ENCODE results near the gene ST6GALNAC6.
"Not testable (repeated sequence)": the region's sequence is repeated elsewhere in the genome, so short reads cannot be mapped to it uniquely, and the experiment has no call there.

ST6GALNAC6 gene

DNA sequence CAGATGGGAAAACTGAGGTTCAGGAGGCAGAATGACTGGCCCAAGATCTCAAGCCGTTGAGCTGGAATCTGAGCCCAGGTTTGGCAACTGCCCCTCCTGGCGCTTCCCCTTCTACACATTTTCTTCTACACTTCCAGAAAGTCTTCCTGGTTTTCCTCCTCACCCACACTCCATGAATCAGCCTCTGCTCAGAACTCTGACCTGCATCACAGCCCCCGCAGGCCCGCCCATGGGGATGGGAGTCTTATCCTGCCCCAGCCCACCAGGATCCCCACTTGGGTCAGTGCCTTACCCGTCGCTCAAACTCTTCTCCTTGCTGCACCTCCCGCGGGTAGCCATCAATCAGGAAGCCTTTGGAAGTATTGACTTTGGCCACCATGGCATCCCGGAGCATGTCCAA, 27.9 kb downstream of the ST6GALNAC6 start:
- no peak for FAIRE-seq

DNA sequence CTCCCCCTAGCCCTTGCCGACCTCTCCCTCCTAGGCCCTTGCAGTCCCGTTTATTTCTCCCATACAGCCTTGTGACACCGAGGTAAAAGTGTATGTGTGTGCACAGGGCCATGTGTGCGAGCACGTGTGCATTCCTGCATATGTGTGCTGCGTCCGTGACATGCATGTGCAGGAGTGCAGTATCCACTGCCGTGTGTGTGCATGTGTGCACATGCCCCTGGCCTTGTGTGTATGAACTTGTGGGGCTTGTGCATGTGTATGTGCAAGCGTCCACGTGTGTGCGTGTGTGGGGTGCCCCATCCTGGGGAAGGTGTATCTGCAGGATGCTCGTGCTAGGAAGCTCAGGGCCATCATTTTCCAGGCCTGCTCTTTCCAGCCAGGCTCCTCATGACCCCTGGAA, 28.5 kb downstream of the ST6GALNAC6 start:
- FAIRE-seq, result no peak

DNA sequence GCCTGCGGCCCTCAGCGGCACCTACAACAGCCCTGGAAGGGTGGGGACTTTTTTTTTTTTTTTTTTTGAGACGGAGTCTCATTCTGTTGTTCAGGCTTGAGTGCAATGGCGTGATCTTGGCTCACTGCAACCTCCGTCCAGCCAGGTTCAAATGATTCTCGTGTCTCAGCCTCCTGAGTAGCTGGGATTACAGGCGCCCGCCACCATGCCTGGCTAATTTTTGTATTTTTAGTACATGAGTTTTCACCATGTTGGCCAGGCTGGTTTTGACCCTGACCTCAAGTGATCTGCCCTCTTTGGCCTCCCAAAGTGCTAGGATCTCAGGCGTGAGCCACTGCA, 29.3 kb downstream of the ST6GALNAC6 start:
- not testable (repeated sequence) for FAIRE-seq

DNA sequence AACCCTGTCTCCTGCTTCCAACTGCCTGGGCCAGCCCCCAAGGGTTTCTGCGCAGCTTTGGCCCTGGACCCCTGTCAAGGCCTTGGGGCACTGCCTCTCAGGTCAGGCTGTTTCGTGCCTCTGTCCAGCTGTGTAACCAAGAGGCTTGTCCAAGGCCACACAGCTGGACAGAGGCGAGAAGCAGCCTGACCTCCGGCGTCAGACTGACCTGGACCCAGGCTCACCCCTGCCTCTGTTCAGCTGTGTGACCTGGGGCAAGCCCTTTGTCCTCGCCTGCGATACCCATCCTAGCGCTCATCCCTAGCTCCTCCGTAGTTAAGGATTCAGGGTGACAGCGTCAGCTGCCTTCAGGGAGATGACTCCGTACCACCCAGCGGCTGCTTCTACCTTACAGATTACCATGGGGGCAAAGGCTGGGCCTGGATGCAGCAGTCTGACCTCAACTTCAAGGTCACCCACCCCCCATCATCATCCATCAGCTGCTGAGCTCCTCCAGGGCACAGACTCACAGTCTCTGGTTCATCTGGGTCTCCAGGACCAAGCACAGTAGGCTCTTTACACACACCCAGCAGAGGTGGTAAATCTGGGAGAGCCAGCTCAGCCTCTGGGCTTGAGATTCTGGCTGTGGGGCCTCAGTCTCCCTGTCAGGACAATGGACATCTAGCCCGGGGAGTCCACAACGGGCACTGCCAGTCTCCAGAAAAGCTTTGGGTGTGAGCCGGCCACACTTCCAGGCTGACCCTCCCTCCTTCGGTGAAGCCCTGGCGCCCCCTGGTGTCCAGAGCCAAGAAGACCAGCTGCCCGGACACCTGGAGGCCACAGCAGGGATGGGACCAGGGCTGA, 29.9 kb downstream of the ST6GALNAC6 start:
- no peak for FAIRE-seq

DNA sequence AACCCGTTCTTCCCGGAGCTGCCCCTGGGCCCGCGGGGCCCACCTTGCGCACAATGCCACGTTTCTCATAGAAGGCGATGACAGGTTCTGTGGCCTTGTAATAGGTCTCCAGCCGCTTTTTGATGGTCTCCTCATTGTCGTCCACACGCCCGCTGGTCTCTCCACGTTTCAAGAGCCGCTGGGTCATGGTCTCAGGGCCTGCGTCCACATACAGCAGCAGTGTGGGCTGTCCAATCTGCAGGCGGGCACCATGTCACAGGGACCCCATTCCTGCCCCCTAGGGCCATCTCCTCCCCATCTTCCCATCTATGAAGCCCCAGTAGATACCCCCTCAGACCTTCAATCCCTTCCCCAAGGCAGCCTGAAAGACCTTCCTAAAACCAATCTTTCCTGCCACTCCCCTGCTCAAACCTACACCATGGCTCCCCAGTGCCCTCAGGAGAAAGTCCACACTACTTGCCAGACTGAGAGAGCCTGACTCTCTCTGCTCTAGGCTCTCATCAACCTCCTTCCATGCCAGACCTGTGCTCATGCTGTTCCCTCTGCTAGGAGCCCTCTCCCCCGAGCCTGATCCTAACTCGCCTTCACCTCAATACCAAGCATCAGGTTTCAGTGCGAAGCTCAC, 31.0 kb downstream of the ST6GALNAC6 start:
- no peak for FAIRE-seq

DNA sequence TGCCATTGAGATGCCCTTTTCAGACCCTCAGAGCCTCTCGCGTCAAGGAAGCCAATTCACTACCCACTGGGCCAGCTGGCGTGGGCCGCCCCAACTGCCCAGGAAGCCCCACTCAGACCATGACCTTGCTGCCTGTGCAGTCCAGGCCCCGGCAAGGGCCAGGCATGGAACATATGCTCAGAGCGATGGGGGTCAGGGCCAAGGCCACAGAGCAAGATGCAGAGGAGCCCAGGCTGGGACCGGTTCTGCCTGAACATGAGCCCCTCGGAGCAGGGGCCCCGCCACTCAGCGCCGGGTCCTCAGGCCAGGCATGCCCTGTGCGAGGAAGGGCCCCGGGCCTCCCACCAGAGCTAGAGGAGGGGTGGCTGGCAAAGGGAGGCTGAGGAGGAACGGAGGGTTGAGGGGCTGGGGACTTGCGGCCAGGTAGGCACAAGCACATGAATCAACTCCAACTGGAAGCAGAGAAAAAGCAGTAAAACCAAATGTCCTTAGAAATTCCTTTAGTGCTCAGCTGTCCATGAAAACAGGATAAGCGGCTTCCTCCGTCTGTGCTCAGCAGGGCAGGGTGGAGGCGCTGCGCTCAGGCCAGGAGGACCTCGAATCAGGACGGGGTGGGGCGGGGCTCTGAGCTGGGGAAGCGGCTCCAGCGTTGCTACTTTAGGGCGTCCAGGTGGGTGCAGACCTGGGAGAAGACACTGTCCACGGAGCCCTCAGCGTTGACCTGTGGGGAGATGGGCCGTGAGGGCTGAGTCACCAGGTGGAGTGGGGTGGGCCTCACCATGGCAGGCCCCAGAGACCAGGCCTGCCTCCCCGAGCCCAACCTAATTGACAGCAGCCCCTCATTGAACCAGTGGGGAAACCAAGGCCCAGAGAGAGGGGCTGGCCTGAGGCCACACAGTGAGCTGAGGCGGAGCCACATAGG, 31.8 kb downstream of the ST6GALNAC6 start:
- FAIRE-seq, result no peak

DNA sequence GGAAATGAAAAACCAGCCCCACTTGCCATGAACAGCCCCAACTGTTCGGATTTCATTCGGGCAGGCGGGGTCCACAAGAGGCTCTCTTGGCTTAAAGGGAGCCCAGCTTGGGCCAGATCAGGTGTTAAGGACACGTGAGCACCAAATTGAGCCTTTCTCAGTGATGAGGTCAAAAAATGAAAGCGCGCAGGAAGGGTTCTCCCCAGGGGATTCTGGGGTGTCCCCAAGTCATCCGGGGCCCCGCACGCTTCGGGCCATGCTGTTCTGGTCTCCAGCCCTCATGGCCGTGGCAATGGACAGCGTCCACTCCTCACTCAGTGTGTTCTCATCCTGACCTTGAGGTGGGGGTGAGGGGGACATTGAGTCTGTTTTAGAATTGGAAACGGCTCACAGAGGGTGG, 32.9 kb downstream of the ST6GALNAC6 start:
- no peak for FAIRE-seq

DNA sequence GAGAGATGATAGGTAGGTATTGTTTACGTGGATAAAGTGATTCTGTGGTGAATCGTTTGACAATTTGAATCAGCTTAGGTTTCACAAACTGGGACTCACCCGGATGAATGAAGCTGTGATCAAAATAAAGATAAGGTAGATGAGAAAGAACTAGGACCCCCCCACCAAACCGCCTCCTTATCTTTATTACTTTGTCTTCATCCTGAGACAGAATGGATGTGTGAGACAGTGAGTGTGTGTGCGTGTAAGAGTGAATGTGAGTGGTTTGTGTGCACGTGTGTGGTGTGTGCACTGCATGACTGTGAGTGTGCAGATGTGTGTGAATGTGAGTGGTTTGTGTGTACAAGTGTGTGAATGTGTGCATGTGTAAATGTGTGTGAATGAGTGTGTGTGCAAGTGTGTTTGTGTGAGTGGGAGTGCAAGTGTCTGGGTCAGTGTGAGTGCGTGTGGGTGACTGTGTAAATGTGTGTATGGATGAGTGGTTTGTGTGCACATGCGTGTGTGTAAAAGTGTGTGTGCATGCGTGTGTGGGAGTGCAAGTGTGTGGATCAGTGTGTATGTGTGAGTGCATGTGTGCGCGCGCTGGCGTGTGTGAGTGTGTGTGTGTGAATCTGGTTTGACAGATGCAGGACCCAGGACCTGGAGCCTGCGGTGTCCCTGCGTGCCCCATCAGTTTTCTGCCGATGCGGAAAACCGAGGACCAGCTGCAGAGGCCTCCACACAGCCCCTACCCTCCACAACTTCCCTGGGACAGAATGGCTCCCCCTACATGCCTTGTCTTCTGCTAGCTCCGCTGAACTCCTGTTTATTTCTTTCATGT, 33.5 kb downstream of the ST6GALNAC6 start:
- FAIRE-seq, result no peak

DNA sequence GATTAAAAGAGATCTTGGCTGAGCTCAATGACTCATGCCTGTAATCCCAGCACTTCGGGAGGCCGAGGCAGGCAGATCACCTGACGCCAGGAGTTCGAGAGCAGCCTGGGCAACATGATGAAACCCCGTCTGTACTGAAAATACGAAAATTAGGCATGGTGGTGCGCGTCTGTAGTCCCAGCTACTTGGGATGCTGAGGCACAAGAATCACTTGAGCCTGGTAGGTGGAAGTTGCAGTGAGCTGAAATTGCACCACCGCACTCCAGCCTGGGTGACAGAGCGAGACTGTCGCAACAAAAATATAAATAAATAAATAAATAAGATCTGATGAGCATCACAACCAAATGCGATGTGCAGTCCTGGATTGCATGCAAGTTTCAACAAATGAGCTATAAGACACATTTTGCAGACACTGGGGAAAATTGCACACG, 36.2 kb downstream of the ST6GALNAC6 start:
- no peak for FAIRE-seq

DNA sequence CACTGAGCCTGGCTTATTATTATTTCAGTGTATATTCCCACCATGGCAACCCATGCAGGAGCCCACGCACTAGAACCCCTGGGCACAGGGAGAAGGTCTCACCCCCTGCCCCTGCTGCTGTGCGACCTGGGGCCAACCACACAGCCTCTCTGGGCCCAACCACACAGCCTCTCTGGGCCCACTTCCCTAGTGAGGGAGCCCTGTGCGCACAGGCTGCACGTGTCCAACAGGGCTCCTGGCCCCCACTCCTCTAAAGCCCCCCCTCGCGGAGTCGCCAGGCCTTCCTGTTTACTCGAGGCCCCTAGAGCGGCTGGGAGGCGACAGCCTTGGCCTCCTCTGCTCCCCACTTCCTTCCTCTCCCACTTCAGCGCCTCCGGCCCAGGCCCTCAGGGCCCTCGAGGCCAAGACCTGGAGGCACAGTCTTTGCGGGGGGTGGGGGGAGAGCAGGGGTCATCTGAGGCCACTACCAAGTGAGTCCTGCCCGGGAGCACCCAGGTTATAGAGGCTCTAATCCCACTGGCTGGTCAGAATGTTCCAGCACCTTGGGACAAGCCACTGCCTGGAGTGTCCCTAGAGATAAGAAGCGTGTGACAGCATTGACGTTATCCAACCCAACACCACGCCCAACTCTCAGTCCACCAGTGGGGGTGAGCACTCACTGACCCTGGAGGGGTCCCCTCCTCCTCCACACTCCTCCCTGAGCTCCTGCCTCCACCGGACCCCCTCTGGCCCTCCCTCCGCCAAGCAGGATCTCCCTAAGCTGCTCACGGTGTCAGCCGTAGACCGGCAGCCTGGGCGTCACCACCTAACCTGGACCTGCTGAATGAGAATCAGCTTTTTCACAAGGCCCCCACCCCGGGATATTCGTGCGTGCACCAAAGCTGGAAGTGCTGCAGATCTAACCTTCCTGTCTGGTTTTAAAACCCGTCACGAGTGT, 37.1 kb downstream of the ST6GALNAC6 start:
- no peak for FAIRE-seq

DNA sequence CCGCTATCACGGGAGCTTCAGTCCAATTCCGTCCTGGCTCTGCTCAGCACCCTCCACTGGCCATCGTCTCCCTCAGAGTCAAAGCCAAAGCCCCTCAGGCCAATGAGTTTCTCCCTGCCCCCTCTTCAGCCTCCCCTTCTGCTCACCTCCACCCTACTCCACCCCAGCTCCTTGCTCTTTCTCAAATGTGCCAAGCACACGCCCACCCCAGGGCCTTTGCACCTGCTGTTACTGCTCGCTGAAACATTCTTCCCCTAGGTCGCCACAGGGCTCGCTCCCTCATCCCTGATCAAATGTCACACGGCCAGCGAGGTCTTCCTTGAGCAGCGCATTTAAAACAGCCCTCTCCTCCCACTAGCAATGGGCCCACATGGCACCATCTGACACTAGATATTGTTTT, 38.6 kb downstream of the ST6GALNAC6 start:
- FAIRE-seq, result no peak

DNA sequence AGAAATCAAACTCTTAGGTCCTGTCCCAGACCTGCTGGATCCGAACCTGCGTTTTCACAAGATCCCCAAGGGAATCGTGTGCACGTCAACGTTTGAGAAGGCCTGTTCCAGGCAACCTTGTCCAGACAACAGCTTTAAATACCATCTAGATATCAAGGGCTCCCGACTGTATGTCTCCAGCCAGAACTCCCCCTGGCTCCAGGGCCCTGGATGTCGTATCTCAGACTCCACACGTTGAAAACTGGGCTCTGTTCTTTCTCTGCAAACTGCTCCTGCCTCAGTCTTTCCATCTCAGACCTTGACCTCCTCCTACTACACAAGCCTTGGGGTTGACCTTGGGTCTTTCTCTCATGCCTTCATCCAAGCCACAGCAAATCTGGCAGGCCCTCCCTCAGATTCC, 39.1 kb downstream of the ST6GALNAC6 start:
- FAIRE-seq, result no peak

DNA sequence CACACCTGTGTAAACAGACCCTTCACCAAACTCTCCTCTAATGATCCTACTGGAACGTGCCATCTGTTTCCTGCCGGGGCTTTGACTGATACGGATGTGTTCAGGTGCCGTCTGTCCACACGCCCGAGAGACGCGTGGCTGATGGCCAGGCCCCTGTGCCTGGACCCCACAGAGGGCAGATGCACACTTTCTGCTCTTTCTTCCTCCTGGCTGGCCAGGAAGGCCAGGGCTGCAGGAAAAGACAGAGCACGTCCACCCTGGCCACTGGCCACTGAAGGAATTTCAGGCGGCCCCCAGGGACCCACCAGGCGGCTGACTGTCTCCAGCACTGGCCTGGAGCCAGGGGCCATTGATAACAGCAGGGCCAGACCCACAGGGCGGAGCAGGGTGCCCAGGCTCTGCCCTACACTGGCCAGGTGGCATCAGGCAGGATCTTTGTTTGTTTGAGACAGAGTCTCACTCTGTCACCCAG, 41.3 kb downstream of the ST6GALNAC6 start:
- FAIRE-seq, result no peak

DNA sequence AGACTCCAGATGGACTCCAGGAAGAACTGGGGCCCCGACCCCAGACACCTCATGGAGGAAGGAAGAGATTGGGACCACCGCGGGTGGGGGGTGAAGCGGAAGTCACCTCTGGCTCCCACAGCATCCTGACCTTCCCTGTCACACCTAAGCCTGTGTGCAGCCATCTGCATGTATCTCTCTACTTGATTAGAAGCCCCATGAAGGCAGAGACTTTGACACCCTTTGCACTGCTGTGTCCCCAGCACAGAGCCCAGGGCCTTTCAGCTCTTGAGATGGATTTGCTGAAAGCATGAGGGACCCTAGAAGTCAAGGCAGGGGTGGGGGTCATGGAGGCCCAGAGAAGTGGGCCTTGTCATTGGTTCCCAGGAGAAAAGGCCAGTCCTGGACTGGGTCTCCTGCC, 42.1 kb downstream of the ST6GALNAC6 start:
- FAIRE-seq, result no peak

DNA sequence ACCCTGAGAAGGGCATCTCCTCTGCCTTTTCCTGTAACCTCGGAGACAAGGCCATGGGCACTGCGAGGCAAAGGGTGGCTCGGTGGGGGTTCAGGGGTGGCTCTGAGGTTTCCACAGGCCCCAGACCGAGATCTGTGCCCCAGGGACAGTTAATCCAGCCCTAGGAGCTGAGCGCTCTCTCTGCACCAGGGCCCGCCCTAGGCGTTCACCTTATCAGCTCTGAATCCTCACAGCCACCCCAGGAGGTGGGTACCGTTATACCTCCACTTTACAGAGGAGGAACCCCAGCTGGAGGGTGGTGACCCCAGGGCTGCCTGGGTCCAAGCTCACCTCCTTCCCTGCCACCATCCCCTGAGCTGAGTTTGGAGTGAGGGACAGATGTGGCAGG, 42.7 kb downstream of the ST6GALNAC6 start:
- no peak for FAIRE-seq

DNA sequence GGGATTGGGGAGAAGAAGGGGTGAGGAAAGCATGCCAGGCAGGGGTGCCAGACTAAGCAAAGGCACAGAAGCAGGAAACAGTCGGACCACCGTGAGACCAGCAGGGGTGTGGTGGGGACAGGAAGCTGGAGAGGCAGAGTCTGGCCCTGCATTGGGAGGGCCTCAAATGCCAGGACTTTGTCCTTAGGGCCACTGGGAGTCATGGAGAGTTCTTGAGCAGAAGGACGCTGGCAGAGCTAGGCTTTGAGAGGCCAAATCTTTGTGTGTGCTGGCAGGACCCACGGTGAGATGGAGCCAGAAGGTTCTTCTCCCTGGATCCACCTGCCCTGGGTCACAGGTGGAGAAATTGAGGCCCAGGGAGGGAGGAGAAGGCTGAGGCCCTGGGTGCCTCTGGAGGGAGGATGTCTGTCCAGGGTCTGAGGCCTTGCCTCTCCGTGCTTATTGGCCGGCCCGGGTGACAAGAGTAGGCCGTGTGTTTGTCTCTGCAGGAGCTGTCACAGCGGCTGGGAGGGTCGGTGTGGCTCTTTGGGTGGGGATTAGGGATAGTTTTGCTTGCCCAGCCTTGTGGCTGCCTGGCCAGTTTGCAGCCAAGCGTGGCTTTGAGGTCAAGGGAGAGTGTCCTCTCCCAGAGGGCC, 43.2 kb downstream of the ST6GALNAC6 start:
- FAIRE-seq, result no peak

DNA sequence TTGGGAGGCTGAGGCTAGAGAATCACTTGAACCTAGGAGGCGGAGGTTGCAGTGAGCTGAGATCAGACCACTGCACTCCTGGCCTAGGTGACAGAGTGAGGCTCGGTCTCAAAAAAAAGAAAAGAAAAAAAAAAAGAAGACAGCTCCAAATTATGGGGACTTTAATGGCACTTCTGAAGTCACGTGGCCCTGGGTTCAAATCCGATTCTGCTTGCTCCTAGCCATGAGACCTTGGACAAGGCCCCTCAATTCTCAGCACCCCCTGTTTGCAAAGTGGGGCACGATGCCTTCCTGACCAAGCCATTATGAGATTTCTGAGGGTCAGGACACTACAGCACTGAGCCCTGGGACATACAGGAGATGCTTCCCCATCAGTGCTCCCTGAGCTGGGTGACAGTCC, 43.9 kb downstream of the ST6GALNAC6 start:
- no peak for FAIRE-seq

DNA sequence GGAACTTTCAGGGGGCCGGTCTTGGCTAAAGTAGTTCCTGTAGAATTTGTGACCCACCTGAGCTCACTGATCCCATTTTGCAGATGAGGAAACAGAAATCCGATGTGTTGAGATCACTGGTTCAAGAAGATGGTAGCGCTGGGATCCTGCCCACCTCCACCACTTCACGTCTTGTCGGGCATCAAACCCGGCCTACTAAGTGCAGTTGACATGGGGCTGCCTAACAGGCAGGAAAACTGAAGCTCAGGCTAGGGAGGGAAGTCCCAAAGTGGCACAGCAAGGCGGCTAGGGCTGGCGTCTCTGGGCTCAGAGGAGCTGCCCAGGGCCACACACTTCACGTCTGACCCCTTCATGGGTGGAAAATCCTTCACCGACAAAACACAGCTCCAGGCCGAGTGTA, 44.4 kb downstream of the ST6GALNAC6 start:
- FAIRE-seq, result no peak

DNA sequence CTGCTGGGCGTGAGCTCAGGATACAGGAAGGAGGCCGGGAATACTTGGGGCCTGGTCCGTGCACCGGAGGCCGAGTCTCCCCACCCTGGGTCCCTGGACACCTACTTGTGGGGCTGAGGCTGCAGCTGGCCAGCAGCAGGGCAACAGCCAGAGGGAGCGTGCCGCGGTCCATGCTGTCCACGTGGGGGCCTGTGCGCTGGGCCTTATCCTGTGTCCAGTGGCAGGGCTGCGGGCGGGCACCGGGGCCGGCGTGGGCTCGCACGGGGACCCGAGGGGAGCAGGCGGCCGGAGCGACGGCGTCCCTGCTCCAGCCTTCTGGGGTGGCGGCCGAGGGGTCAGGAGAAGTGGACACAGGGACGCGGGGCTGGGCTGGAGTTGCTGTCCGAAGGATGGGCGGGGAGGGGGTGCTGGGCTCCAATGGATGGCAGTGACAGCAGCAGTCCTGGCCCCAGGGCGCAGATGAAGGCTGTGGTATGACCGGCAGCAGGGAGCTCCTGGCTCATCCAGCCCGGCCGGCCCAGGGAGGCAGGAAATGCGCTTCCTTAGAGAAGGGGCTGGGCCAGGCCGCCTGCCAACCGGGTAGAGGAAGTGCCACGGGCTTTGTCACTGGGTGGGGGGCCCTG, 45.1 kb downstream of the ST6GALNAC6 start, which contains the start of gene ENG:
ENG (minus strand) TSS at position 475 of the 623 bp plus-strand sequence; CDS start at position 172, 303 bp downstream.
- no peak for FAIRE-seq
